ENCODE data around the gene TJP2. TPM values are rescaled to one million over a fixed set of nuclear protein-coding genes. Genes with fewer than 3 reads are reported as not detected.
A peak's percentile ranks its signal among the peaks of the same experiment; 100 is the strongest.
"Not testable (repeated sequence)": the region's sequence is repeated elsewhere in the genome, so short reads cannot be mapped to it uniquely, and the experiment has no call there.

Gene TJP2
- total RNA-seq, 2 donors from 2014 or later: 13.1 to 33.4 TPM

DNA sequence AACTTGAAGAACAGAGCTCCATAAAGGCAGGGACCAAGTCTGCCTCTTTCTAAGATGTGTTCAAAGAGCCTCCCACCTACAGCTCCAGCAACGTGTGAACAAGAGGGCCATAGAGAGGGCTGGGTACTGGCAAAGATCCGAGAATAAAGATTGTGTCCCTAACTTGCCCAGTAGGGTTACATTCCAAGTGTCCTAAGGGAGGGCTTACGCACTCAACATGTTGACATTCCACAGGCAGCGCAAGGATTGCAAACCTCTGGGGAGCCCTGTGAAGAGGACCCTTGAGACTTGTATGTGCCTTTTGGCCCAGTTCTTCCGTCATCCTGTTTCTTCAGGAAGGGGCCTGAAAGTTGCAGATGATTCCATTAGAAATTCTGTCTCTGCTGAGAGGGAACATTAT lies 102.7 kb downstream of the TJP2 start:
- H3K9me3 Mint-ChIP-seq: peaks cover 25 to 26% of the 10 kb centered on the region in 2 donors
- no peak for DNase-seq (ENCODE audit: low spot score in 2 of 2)
- no peak overlapping the region for H3K27ac Mint-ChIP-seq
- ATAC-seq: no peak
- H3K36me3 Mint-ChIP-seq: peaks cover 23 to 25% of the 10 kb centered on the region in 2 donors

DNA sequence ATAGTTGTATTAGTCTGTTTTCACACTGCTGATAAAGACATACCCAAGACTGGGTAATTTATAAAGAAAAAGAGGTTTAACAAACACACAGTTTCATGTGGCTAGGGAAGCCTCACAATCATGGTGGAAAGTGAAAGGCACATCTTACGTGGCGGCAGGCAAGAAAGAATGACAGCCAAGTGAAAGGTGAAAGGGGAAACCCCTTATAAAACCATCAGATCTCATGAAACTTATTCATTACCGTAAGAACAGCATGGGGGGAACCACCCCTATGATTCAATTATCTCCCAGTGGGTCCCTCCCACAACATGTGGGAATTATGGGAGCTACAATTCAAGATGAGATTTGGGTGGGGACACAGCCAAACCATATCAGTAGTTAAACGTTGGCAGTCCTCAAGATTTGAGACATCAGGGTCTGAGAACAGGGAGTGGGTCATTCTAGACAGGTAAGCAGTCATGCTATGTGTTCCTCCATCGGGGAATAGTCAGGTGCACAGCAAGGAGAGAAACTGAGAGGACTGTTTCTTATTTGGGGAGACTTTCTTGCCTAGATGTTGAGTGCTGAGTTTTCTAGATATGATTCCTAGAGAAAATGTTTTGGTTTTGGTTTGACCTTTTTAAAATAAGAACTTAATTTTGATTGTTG lies 105.1 kb downstream of the TJP2 start:
- peaks cover 26 to 33% of the 10 kb centered on the region in 2 donors for H3K9me3 Mint-ChIP-seq
- peak overlapping the region in 1 of 2 donors; percentile 36 for H3K27ac Mint-ChIP-seq
- H3K36me3 Mint-ChIP-seq: peaks cover 23 to 27% of the 10 kb centered on the region in 2 donors
- DNase-seq (ENCODE audit: low spot score in 2 of 2) (peak; percentile 5 to 61), ATAC-seq (peak; percentile 94 to 95)

DNA sequence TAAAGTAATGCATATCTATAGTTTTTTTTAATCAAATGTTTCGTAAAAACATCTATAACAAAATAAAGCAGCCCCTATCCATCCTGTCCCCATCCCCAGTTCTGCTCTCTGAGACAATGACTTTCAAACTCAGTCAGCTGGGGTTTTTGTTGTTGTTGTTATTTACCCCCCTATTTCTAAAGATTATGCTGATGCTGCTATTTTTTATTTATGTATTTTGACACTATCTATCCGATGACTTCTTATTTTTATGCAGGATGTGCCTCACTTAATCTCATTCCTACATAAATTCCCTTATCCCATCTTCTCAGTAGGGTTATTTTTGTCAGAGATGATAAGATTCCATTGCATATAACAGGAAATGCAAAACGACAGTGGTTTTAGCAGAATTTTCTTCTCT lies 105.7 kb downstream of the TJP2 start:
- ATAC-seq (no peak), DNase-seq (ENCODE audit: low spot score in 2 of 2) (no peak)
- Mint-ChIP-seq H3K9me3 (peaks cover 24 to 33% of the 10 kb centered on the region in 2 donors), H3K27ac (no peak overlapping the region), H3K36me3 (peaks cover 23 to 26% of the 10 kb centered on the region in 2 donors)

DNA sequence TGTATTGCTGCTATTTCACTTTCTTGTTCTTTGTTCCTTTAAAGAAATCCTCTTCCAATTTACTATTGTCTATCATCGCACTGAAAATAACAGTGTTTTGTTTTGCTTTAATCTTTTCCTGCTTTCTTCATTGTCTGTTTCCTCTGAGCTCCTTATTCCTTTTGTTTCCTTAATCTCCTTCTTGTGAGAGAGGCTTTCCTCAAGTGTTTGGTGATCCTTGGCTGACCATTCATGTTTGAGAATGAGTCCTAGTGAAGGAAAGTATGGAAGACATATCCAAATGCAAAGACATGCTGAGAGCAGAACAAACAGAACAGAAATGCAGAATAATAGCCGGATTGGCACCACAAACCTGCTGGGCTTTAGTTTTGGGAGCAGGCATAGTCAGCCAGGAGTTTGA lies 108.9 kb downstream of the TJP2 start:
- DNase-seq (ENCODE audit: low spot score in 2 of 2): no peak
- H3K27ac Mint-ChIP-seq: no peak overlapping the region
- ATAC-seq: no peak
- H3K9me3 Mint-ChIP-seq: peaks cover 15 to 22% of the 10 kb centered on the region in 2 donors
- peaks cover 17 to 20% of the 10 kb centered on the region in 2 donors for H3K36me3 Mint-ChIP-seq

DNA sequence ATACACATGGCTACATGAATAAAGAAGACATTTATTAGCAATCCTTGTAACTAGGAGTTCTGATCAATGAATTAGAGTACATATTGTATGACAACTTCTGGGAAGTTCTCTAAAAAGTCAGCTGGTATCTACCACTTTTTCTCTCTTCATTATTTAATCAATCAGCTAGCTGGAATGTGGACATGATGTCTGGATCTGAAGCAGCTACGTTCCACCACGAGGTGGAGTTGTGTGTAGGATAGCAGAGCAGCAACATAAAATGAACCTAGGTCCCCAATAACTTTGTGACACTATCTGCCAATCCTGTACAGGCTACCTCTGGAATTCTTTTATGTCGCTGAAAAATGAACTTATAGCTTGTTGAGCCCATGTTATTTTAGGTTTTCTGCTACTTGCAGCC lies 118.0 kb downstream of the TJP2 start:
- Mint-ChIP-seq H3K9me3 (no peaks in the 10 kb centered on the region), H3K36me3 (no peaks in the 10 kb centered on the region), H3K27ac (no peak overlapping the region)
- ATAC-seq (no peak), DNase-seq (ENCODE audit: low spot score in 2 of 2) (no peak)

DNA sequence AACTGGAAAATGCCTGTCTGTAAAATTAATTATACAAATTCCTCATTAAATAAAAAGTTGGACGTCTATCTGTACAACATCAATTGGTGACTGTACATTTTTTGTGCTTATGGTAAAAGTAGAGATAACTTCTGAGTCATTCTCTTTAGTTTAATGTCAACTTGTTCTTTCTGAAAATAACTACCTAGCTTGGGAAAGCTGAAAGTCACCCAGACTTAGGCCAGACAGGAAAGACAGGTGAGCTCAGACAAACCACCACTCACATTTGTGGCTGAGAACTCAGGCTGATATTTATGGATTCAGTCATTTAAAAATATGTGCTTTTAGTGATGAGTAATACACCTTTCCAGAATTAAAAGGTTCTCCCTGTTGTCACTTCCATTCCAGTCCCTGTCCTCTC lies 119.1 kb downstream of the TJP2 start:
- no peaks in the 10 kb centered on the region for H3K9me3 Mint-ChIP-seq
- H3K27ac Mint-ChIP-seq: no peak overlapping the region
- no peaks in the 10 kb centered on the region for H3K36me3 Mint-ChIP-seq
- peak in 1 of 2 donors; percentile 33 for ATAC-seq
- no peak for DNase-seq (ENCODE audit: low spot score in 2 of 2)

DNA sequence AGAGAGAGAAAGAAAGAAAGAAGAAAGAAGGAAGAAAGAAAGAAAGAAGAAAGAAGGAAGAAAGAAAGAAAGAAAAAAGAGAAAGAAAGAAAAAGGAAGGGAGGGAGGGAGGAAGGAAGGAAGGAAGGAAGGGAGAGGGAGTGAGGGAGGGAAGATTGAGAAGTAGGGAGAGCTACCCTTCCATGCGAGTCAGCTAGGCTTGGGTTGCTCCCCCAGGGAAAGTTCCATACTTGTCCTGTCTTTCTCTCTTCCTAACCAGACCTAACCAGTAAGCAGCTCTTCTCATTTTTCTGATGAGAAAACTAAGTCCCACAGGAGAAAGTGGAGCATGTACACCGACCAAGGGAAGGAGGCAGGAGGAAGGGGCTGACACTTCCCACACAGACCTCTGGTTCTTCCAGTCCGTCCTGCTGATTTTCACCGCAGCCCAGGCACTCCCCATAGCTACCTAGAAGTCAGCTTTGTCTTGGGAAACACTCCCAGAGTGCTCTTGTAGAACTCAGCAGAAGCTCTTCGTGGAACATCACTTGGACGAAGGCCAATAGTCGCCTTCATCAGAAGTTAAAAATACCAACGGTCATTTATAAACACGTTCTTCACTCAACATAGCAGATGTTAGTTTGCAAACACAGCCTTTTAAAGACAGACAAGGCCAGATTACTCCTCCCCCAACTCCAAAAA lies 121.9 kb downstream of the TJP2 start:
- Mint-ChIP-seq H3K27ac (no peak overlapping the region), H3K36me3 (no peaks in the 10 kb centered on the region), H3K9me3 (no peaks in the 10 kb centered on the region)
- no peak for DNase-seq (ENCODE audit: low spot score in 2 of 2)
- ATAC-seq: no peak

DNA sequence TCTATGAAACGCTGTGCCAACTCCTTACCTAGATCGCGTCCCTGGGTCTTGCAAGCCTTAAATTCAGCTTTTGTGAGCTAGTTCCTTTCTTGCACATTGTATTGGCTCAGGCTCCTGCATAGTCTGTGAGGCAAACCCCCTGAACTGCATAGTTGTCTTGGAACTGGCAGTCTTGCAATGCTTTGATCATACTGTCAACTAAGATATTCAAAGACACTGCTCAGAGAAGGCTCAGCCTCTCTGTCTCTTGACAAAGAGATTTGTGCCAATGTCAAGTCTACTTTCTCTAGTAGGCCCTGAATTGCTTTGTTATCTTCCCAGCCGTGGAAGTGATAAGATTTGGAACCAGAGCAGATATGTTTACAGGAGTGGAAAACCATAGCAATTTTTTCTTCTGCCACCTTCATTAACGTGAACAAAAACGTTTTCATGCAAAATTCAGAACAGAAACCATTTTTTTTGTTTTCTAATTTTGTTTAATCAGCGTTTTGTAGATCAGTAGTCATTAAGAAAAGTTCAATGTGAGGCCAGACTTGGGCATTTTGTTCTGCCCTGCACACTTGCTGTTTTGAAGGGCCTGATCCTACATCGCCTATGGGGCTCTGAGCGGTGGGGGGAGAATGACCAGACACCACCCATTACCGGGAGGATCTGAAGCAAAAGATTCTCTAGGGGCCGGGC lies 123.4 kb downstream of the TJP2 start:
- Mint-ChIP-seq H3K36me3 (no peaks in the 10 kb centered on the region), H3K27ac (no peak overlapping the region)

DNA sequence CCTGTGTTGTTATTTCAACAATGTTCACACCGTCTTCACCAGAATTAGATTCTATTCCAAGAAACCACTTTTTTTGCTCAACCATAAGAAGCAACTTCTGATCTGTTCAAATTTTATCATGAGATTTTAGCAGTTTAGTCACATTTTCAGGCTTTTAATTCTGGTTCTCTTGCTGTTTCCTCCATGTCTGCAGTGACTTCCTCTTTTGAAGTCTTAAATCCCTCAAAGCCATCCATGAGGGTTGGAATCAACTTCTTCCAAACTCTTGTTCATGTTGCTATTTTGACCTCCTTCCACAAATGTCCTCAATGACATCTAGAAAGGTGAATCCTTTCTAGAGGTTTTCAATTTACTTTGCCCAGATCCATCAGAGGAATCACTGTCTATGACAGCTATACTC lies 125.2 kb downstream of the TJP2 start:
- H3K9me3 Mint-ChIP-seq: no peaks in the 10 kb centered on the region
- no peak overlapping the region for H3K27ac Mint-ChIP-seq
- ATAC-seq (no peak), DNase-seq (ENCODE audit: low spot score in 2 of 2) (no peak)
- no peaks in the 10 kb centered on the region for H3K36me3 Mint-ChIP-seq

More for the DNA sequence above, 123.4 kb downstream of the TJP2 start:
- ATAC-seq: no peak
- no peaks in the 10 kb centered on the region for H3K9me3 Mint-ChIP-seq
- DNase-seq (ENCODE audit: low spot score in 2 of 2): no peak

DNA sequence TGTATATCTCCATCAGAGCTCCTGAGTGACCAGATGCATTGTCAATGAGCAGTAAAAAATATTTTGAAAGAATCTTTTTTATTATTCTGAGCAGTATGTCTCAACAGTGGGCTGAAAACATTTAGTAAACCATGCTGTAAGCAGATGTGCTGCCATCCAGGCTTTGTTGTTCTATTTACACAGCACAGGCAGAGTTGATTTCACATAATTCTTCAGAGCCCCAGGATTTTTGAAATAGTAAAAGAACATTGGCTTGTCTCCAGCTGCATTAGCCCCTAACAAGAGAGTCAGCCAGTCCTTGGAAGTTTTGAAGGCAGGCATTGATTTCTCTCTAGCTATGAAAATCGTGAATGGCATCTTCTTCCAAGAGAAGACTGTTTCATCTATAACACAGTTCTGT lies 125.7 kb downstream of the TJP2 start:
- no peak overlapping the region for H3K27ac Mint-ChIP-seq
- ATAC-seq: no peak
- no peaks in the 10 kb centered on the region for H3K9me3 Mint-ChIP-seq
- H3K36me3 Mint-ChIP-seq: no peaks in the 10 kb centered on the region
- no peak for DNase-seq (ENCODE audit: low spot score in 2 of 2)

DNA sequence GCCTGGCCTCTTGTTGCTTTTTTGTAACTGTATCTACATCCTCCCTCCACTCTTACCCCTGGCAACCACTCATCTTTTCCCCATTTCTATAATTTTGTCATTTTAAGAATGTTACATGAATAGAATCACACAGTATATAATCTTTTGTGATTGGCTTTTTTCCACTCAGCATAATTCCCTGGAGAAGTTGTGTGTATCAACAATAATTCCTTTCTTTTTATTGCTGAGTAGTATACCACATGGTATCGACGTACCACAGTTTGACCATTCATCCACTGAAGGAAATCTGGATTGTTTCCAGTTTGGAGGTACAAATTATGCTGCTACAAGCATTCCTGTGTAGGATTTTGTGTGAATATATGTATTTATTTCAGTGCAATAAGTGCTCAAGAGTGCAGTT lies 129.3 kb downstream of the TJP2 start:
- Mint-ChIP-seq H3K9me3 (no peaks in the 10 kb centered on the region), H3K27ac (no peak overlapping the region), H3K36me3 (no peaks in the 10 kb centered on the region)
- no peak for DNase-seq (ENCODE audit: low spot score in 2 of 2)
- ATAC-seq: no peak

DNA sequence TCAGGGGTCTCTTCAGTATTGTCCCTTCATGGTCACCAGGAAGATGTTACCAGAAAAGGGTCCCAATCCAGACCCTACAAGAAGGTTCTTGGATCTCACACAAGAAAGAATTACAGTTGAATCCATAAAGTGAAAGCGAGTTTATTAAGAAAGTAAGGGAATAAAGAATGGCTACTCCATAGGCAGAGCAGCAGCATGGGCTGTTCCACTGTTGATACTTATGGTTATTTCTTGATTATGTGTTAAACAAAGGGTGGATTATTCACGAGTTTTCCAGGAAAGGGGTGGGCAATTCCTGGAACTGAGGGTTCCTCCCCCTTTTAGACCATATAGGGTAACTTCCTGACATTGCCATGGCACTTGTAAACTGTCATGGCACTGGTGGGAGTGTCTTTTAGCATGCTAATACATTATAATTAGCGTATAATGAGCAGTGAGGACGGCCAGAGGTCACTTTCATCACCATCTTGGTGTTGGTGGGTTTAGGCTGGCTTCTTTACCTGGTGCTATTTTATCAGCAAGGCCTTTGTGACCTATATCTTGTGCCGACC lies 132.9 kb downstream of the TJP2 start:
- H3K9me3 Mint-ChIP-seq; H3K36me3 Mint-ChIP-seq; H3K27ac Mint-ChIP-seq; ATAC-seq; DNase-seq (ENCODE audit: low spot score in 2 of 2): not testable (repeated sequence)

DNA sequence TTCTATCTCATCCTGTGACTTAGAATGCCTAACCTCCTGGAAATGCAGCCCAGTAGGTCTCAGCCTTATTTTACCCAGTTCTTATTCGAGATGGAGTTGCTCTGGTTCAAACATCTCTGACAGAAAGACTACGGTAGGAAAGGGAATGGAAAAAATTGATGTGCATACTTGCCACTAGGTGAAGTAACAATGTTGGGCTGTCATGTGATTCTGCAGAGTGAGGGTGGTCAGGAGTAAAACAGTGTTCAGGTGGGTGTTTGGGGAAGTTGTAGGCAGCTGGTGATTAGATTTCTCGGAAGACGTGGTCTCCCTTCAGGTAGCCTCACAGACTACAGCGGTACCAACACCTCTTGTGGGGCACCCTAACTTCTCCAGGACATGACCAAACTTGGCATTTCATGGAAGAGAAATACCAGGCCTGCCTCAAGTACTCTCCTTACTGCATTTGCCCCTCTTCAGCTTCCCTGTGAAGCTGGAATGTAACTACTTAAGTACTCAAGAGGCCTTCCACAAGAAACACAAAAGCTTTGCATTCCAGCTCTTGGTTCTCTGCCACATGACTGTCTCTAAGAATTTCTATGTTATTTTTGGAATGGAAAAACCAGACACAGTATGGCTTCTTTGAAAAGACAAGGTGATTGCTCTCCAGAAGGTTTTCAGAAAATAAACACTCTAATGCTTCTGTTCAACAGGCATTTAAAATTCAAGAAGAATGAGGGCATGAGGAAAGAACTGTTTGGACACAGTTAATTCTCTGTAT lies 133.5 kb downstream of the TJP2 start:
- ATAC-seq (no peak), DNase-seq (ENCODE audit: low spot score in 2 of 2) (no peak)
- Mint-ChIP-seq H3K36me3 (peaks cover 7% of the 10 kb centered on the region in 2 donors), H3K27ac (no peak overlapping the region), H3K9me3 (peaks cover 7 to 12% of the 10 kb centered on the region in 2 donors)

DNA sequence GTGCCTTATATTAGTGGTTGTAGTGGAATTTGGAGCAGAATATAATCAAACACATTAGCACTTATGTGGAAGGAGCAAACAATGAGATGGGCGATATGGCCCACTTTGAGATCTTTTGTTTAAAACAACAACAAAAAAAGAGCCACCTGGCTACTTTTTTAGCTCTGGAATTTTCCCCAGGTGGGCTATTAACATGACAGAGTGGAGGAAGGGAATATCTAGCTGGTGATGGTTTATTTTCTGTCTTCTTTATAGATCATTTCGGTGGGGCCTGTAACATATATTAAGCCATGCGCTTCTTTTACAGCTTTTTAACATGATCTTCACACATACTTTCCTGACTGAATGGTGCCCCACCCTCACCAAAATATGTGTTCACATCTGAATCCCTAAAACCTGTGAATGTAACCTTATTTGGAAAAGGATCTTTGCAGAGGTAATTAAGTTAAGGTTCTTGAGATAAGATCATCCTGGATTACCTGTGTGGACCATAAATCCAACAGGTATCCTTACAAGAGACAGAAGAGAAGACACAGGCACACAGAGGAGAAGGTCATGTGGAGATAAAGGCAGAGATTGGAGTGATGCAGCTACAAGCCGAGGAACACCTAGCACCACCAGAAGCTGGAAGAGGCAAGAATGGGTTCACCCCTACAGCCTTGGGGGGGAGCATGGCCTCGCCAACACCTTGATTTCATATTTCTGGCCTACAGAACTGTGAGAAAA lies 134.3 kb downstream of the TJP2 start:
- ATAC-seq (no peak), DNase-seq (ENCODE audit: low spot score in 2 of 2) (no peak)
- peaks cover 8 to 11% of the 10 kb centered on the region in 2 donors for H3K36me3 Mint-ChIP-seq
- H3K9me3 Mint-ChIP-seq: peaks cover 7 to 12% of the 10 kb centered on the region in 2 donors
- H3K27ac Mint-ChIP-seq: no peak overlapping the region

DNA sequence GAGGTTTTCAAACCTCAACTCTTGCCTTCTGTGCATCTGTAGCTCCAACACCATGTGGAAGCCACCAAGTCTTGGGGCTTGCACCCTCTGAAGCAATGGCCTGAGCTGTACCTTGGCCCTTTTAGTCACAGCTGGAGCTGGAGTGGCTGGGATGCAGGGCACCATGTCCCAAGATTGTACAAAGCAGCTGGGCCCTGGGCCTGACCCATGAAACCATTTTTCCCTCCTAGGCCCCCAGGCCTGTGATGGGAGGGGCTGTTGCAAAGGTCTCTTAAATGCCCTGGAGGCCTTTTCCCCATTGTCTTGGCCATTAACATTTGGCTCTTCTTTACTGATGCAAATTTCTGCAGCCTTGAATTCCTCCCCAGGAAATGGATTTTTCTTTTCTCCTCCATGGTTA lies 139.1 kb downstream of the TJP2 start:
- no peak overlapping the region for H3K27ac Mint-ChIP-seq
- DNase-seq (ENCODE audit: low spot score in 2 of 2) (no peak), ATAC-seq (no peak)
- H3K36me3 Mint-ChIP-seq: peaks cover 16 to 18% of the 10 kb centered on the region in 2 donors
- H3K9me3 Mint-ChIP-seq: peaks cover 17 to 26% of the 10 kb centered on the region in 2 donors

DNA sequence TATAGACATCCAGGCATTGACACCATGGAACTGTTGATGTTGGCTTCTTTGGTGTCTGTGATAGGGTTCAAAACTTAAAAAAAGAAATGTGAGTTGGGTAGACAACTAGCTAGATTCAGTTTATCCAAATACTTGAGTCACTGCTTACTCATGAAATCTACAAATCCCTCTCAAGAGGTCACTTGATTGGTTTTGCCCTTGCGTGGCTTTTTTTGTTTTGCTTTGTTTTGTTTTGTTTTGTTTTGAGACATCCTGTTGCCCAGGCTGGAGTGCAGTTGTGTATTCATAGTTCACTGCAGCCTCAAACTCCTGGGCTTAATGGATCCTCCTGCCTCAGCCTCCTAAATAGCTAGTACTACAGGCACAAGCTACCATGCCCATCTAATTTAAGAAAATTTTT lies 140.5 kb downstream of the TJP2 start:
- H3K9me3 Mint-ChIP-seq: peaks cover 17 to 26% of the 10 kb centered on the region in 2 donors
- DNase-seq (ENCODE audit: low spot score in 2 of 2): no peak
- ATAC-seq: no peak
- H3K36me3 Mint-ChIP-seq: peaks cover 16 to 18% of the 10 kb centered on the region in 2 donors
- H3K27ac Mint-ChIP-seq: no peak overlapping the region
